HCT116 (cell line): ENCODE data around the gene CEP162. TPM values are rescaled to one million over a fixed set of nuclear protein-coding genes. Genes with fewer than 3 reads are reported as not detected.

Source experiments
- ATAC-seq: fragments of 200-7000 bp; cut with Tn5 transposase; 2 replicates; pipeline ENCODE4 v1.9.1; 2020; ENCODE audit warnings: mild to moderate bottlenecking, moderate library complexity
- BruUV-seq: library from RNA; stranded (reverse); fragments of 400-500 nt; replicated peaks from 2 replicates; lab custom pipeline; 2021; lab: Mats Ljungman, UMichigan
- CTCF ChIA-PET: fragments of 300-600 bp; sonication (Branson Sonifier 250); formaldehyde crosslinking; loops from one replicate; lab custom pipeline; 2021; ENCODE audit warnings: antibody characterized with exemption; lab: Charles Lee
- POLR2A ChIA-PET: fragments of 300-600, 350-600 bp; sonication (Branson Sonifier 250); formaldehyde crosslinking; loops from one replicate; lab custom pipeline; 2021; ENCODE audit warnings: antibody characterized with exemption; lab: Charles Lee
- RAD21 ChIA-PET, 2 experiments: fragments of 300-600 bp; sonication (Branson Sonifier 250); formaldehyde crosslinking; loops; one replicate each; lab custom pipeline; 2023; ENCODE audit warnings: low total read pairs in 2 of 2; ENCODE audit not compliant: uncharacterized antibody in 2 of 2, unreplicated experiment in 2 of 2, low non-redundant PET in 1 of 2; lab: Charles Lee
- DNase-seq: peaks from one replicate; pipeline ENCODE4 v3.0.0-alpha.2; 2010; ENCODE audit warnings: low read depth, low spot score
- H2AFZ ChIP-seq: fragments of 200-600 bp; shearing (Covaris generic), sonication (generic); 2 replicates; pipeline ENCODE4 v1.6.1; 2017; ENCODE audit warnings: low read depth, mixed run types, mixed read lengths, antibody characterized with exemption, low read length; ENCODE audit not compliant: poor library complexity, severe bottlenecking
- H3K27ac ChIP-seq: 2 replicates; pipeline ENCODE4 v1.5.1; 2012; ENCODE audit warnings: low read depth, low read length
- H3K27me3 ChIP-seq: fragments of 200-600 bp; sonication (generic); 2 replicates; pipeline ENCODE4 v1.6.1; 2016; ENCODE audit warnings: mixed run types, low read length, mixed read lengths; ENCODE audit not compliant: insufficient read depth
- H3K36me3 ChIP-seq, 2 experiments: fragments of 200-500 bp in 1 of 2; fragments of 200-600 bp in 1 of 2; sonication (Bioruptor generic) in 1 of 2; sonication (generic) in 1 of 2; 2 replicates each; pipeline versions ENCODE4 v1.5.1 to v1.6.1; 2014 to 2016; ENCODE audit warnings: low read length in 2 of 2, inconsistent platforms in 1 of 2, mixed read lengths in 1 of 2, mixed run types in 1 of 2; ENCODE audit not compliant: insufficient read depth in 2 of 2, control insufficient read depth in 1 of 2
- H3K4me1 ChIP-seq, 2 experiments: fragments of 200-600 bp in 1 of 2; sonication (generic) in 1 of 2; 2 replicates each; pipeline versions ENCODE4 v1.5.1 to v1.6.1; 2012 to 2017; ENCODE audit warnings: low read length in 2 of 2, inconsistent platforms in 1 of 2, mild to moderate bottlenecking in 1 of 2, mixed read lengths in 1 of 2, mixed run types in 1 of 2, moderate library complexity in 1 of 2; ENCODE audit not compliant: insufficient read depth in 2 of 2, control insufficient read depth in 1 of 2
- H3K4me2 ChIP-seq: fragments of 200-600 bp; sonication (generic); 2 replicates; pipeline ENCODE4 v1.6.1; 2017; ENCODE audit warnings: mixed run types, low read length, mixed read lengths
- H3K4me3 ChIP-seq, 2 experiments: fragments of 200-600 bp in 1 of 2; sonication (generic) in 1 of 2; replicated peaks in 1 of 2; 2 replicates each; pipeline ENCODE4 v1.5.1; 2011 to 2016; ENCODE audit warnings: low read length in 2 of 2, control low read depth in 1 of 2, low read depth in 1 of 2, mild to moderate bottlenecking in 1 of 2, mixed read lengths in 1 of 2, mixed run types in 1 of 2
- H3K79me2 ChIP-seq: fragments of 200-600 bp; sonication (generic); 2 replicates; pipeline ENCODE4 v1.6.1; 2017; ENCODE audit warnings: mild to moderate bottlenecking, mixed run types, low read length, moderate library complexity, mixed read lengths; ENCODE audit not compliant: insufficient read depth
- H3K9ac ChIP-seq: fragments of 200-600 bp; sonication (generic); 2 replicates; pipeline ENCODE4 v1.6.1; 2016; ENCODE audit warnings: low read length, mixed read lengths
- H3K9me2 ChIP-seq: fragments of 200-600 bp; sonication (generic), shearing (Covaris generic); 2 replicates; pipeline ENCODE4 v1.6.1; 2017; ENCODE audit warnings: mixed run types, mild to moderate bottlenecking, moderate library complexity; ENCODE audit not compliant: insufficient read depth
- H3K9me3 ChIP-seq, 2 experiments: fragments of 200-500 bp in 1 of 2; fragments of 200-600 bp in 1 of 2; sonication (Bioruptor generic) in 1 of 2; sonication (generic) in 1 of 2; 2 replicates each; pipeline ENCODE4 v1.6.1; 2014 to 2017; ENCODE audit warnings: low read length in 2 of 2, mixed read lengths in 2 of 2, inconsistent platforms in 1 of 2, low read depth in 1 of 2, mild to moderate bottlenecking in 1 of 2, mixed run types in 1 of 2, moderate library complexity in 1 of 2; ENCODE audit not compliant: control insufficient read depth in 1 of 2, insufficient read depth in 1 of 2
- H4K20me1 ChIP-seq: fragments of 200-600 bp; sonication (generic), shearing (Covaris generic); 2 replicates; pipeline ENCODE4 v1.6.1; 2017; ENCODE audit warnings: mixed run types, mild to moderate bottlenecking, moderate library complexity; ENCODE audit not compliant: insufficient read depth
- CBX3 ChIP-seq: IDR thresholded peaks from 2 replicates; pipeline ENCODE4 v1.6.1; 2012; ENCODE audit warnings: low read depth
- CEBPB ChIP-seq: IDR thresholded peaks from 2 replicates; pipeline ENCODE4 v1.6.1; 2012; ENCODE audit warnings: low read depth
- EGR1 ChIP-seq: IDR thresholded peaks from 2 replicates; pipeline ENCODE4 v1.6.1; 2012; ENCODE audit warnings: low read depth
- ELF1 ChIP-seq: IDR thresholded peaks from 2 replicates; pipeline ENCODE4 v1.6.1; 2012; ENCODE audit warnings: low read depth, borderline replicate concordance
- EZH2 ChIP-seq: fragments of 200-600 bp; sonication (generic); IDR thresholded peaks from 2 replicates; pipeline ENCODE4 v1.6.1; 2017; ENCODE audit warnings: antibody characterized with exemption, mixed run types
- FOSL1 ChIP-seq: IDR thresholded peaks from 2 replicates; pipeline ENCODE4 v1.6.1; 2012; ENCODE audit warnings: low read depth
- MAX ChIP-seq: IDR thresholded peaks from 2 replicates; pipeline ENCODE4 v1.6.1; 2012
- POLR2A ChIP-seq: IDR thresholded peaks from 2 replicates; pipeline ENCODE4 v1.7.0; 2011; ENCODE audit warnings: borderline replicate concordance; ENCODE audit not compliant: insufficient read depth, insufficient read length; ENCODE audit errors: extremely low read depth
- POLR2AphosphoS5 ChIP-seq: IDR thresholded peaks from 2 replicates; pipeline ENCODE4 v1.6.1; 2011; ENCODE audit warnings: mild to moderate bottlenecking, low read depth, low read length, moderate library complexity
- RAD21 ChIP-seq: IDR thresholded peaks from 2 replicates; pipeline ENCODE4 v1.6.1; 2012; ENCODE audit warnings: low read depth, mild to moderate bottlenecking
- SIN3A ChIP-seq: IDR thresholded peaks from 2 replicates; pipeline ENCODE4 v1.6.1; 2012; ENCODE audit warnings: low read depth
- SP1 ChIP-seq: IDR thresholded peaks from 2 replicates; pipeline ENCODE4 v1.6.1; 2012; ENCODE audit warnings: low read depth
- SRF ChIP-seq: IDR thresholded peaks from 2 replicates; pipeline ENCODE4 v1.6.1; 2012; ENCODE audit warnings: low read depth
- YY1 ChIP-seq: IDR thresholded peaks from 2 replicates; pipeline ENCODE4 v1.6.1; 2011; ENCODE audit warnings: low read length, low read depth, moderate library complexity, mild to moderate bottlenecking; ENCODE audit not compliant: insufficient replicate concordance; ENCODE audit errors: extremely low read depth
- ZFX ChIP-seq: fragments of 450-650 bp; IDR thresholded peaks from 2 replicates; pipeline ENCODE4 v1.6.1; 2017
- ZNF274 ChIP-seq: fragments of 200-500 bp; sonication (Bioruptor generic); IDR thresholded peaks from 2 replicates; pipeline ENCODE4 v1.6.1; 2014; ENCODE audit warnings: mild to moderate bottlenecking, low read depth, low read length, inconsistent platforms
- intact Hi-C: fragments of 100-400 bp; cut with micrococcal nuclease; formaldehyde crosslinking; loops from 2 replicates; pipeline ENCODE4 v1.10.0; 2022
- total RNA-seq: library from RNA; stranded (reverse); gene quantifications from one replicate; pipeline ENCODE4 v1.2.1, GENCODE V29; 2021; ENCODE audit not compliant: unreplicated experiment
- TF ChIP-seq, protein P1 (sequence below): IDR thresholded peaks from 2 replicates; pipeline ENCODE4 v1.6.1; 2012
- TF ChIP-seq, protein P2 (sequence below): IDR thresholded peaks from 2 replicates; pipeline ENCODE4 v1.6.1; 2011; ENCODE audit warnings: mild to moderate bottlenecking, low read length, moderate library complexity; ENCODE audit not compliant: insufficient replicate concordance; ENCODE audit errors: extremely low read depth
- TF ChIP-seq, protein P3 (sequence below): IDR thresholded peaks from 2 replicates; pipeline ENCODE4 v1.6.1; 2012; ENCODE audit warnings: low read depth
- TF ChIP-seq, protein P4 (sequence below), 3 experiments: fragments of 200-600 bp in 1 of 3; sonication (generic) in 1 of 3; IDR thresholded peaks in 2 of 3; conservative IDR thresholded peaks in 1 of 3; 2 replicates each; pipeline ENCODE4 v1.5.1; 2012 to 2017; ENCODE audit warnings: low read depth in 2 of 3, low read length in 2 of 3, antibody characterized with exemption in 1 of 3, borderline replicate concordance in 1 of 3, control low read depth in 1 of 3, mild to moderate bottlenecking in 1 of 3, mixed read lengths in 1 of 3, mixed run types in 1 of 3, moderate library complexity in 1 of 3; ENCODE audit not compliant: insufficient read depth in 1 of 3

The CEP162 gene
- total RNA-seq, 1 experiment from 2014 or later, result 5.5 TPM

DNA sequence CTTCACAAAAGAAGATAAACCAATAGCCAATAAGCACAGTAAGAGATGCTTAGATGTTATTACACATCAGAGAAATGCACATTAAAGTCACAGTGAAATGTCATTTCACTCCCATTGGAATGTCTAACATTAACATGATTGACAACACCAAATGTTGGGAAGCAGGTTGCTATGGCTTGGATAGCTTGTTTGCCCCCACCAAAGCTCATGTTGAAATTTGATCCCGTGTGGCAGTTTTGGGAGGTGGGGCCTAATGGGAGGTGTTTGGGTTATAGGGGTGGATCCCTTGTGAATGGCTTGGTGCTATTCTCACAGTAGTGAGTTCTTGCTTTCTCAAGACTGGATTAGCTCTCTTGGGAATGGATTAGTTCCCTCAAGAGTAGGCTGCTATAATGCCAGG is 149.1 kb downstream of the CEP162 start:
- DNase-seq, result no peak
- Histone ChIP-seq H3K4me3 (no peak overlapping the region), H3K4me2 (no peak overlapping the region), H3K9ac (no peak overlapping the region), H3K27me3 (no peaks in the 10 kb centered on the region), H3K9me3 (no peaks in the 10 kb centered on the region), H3K36me3 (no peaks in the 10 kb centered on the region), H3K79me2 (no peaks in the 10 kb centered on the region)
- BruUV-seq, result no TSS peak
- ChIA-PET CTCF (no interaction called here), RAD21 (no interaction called here)
- intact Hi-C loops, result no loop called here
- no peak for TF ChIP-seq CEBPB
- no peak for TF ChIP-seq CBX3
- TF ChIP-seq SP1, result no peak
- TF ChIP-seq SIN3A, result no peak
- TF ChIP-seq ZNF274, result no peak
- TF ChIP-seq ZFX, result no peak
- no peak for TF ChIP-seq POLR2AphosphoS5
- TF ChIP-seq, protein P1, sequence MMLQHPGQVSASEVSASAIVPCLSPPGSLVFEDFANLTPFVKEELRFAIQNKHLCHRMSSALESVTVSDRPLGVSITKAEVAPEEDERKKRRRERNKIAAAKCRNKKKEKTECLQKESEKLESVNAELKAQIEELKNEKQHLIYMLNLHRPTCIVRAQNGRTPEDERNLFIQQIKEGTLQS, result no peak
- TF ChIP-seq SRF, result no peak
- TF ChIP-seq, protein P2, sequence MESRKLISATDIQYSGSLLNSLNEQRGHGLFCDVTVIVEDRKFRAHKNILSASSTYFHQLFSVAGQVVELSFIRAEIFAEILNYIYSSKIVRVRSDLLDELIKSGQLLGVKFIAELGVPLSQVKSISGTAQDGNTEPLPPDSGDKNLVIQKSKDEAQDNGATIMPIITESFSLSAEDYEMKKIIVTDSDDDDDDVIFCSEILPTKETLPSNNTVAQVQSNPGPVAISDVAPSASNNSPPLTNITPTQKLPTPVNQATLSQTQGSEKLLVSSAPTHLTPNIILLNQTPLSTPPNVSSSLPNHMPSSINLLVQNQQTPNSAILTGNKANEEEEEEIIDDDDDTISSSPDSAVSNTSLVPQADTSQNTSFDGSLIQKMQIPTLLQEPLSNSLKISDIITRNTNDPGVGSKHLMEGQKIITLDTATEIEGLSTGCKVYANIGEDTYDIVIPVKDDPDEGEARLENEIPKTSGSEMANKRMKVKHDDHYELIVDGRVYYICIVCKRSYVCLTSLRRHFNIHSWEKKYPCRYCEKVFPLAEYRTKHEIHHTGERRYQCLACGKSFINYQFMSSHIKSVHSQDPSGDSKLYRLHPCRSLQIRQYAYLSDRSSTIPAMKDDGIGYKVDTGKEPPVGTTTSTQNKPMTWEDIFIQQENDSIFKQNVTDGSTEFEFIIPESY, result no peak
- no peak for TF ChIP-seq ELF1
- TF ChIP-seq, protein P3, sequence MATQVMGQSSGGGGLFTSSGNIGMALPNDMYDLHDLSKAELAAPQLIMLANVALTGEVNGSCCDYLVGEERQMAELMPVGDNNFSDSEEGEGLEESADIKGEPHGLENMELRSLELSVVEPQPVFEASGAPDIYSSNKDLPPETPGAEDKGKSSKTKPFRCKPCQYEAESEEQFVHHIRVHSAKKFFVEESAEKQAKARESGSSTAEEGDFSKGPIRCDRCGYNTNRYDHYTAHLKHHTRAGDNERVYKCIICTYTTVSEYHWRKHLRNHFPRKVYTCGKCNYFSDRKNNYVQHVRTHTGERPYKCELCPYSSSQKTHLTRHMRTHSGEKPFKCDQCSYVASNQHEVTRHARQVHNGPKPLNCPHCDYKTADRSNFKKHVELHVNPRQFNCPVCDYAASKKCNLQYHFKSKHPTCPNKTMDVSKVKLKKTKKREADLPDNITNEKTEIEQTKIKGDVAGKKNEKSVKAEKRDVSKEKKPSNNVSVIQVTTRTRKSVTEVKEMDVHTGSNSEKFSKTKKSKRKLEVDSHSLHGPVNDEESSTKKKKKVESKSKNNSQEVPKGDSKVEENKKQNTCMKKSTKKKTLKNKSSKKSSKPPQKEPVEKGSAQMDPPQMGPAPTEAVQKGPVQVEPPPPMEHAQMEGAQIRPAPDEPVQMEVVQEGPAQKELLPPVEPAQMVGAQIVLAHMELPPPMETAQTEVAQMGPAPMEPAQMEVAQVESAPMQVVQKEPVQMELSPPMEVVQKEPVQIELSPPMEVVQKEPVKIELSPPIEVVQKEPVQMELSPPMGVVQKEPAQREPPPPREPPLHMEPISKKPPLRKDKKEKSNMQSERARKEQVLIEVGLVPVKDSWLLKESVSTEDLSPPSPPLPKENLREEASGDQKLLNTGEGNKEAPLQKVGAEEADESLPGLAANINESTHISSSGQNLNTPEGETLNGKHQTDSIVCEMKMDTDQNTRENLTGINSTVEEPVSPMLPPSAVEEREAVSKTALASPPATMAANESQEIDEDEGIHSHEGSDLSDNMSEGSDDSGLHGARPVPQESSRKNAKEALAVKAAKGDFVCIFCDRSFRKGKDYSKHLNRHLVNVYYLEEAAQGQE, result no peak
- no peak for TF ChIP-seq FOSL1
- TF ChIP-seq, protein P4, sequence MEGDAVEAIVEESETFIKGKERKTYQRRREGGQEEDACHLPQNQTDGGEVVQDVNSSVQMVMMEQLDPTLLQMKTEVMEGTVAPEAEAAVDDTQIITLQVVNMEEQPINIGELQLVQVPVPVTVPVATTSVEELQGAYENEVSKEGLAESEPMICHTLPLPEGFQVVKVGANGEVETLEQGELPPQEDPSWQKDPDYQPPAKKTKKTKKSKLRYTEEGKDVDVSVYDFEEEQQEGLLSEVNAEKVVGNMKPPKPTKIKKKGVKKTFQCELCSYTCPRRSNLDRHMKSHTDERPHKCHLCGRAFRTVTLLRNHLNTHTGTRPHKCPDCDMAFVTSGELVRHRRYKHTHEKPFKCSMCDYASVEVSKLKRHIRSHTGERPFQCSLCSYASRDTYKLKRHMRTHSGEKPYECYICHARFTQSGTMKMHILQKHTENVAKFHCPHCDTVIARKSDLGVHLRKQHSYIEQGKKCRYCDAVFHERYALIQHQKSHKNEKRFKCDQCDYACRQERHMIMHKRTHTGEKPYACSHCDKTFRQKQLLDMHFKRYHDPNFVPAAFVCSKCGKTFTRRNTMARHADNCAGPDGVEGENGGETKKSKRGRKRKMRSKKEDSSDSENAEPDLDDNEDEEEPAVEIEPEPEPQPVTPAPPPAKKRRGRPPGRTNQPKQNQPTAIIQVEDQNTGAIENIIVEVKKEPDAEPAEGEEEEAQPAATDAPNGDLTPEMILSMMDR (IDR thresholded peaks at IDR 0.05 in 2 of 3, conservative IDR thresholded peaks at IDR 0.05 in 1 of 3; ENCODE audit: borderline replicate concordance in 1 of 3, insufficient read depth in 1 of 3, low read depth in 2 of 3, low read length in 2 of 3), result no peak
- TF ChIP-seq POLR2A, result no peak
- TF ChIP-seq RAD21, result no peak
- no peak for TF ChIP-seq YY1
- TF ChIP-seq EGR1, result no peak
- no peak for TF ChIP-seq EZH2
- no peak for TF ChIP-seq MAX
- TF ChIP-seq, all 23 proteins: peak for 0
- H2AFZ ChIP-seq, result no peak overlapping the region
- H3K9me2 ChIP-seq, result no peaks in the 10 kb centered on the region
- no peaks in the 10 kb centered on the region for H4K20me1 ChIP-seq
- no peak overlapping the region for H3K27ac ChIP-seq
- peaks cover 4 to 6% of the 10 kb centered on the region in 2 experiments for H3K4me1 ChIP-seq
- POLR2A ChIA-PET, result no interaction called here
- ATAC-seq, result no peak
